ENCODE results near the gene LMOD1.

Gene LMOD1

GRCh38 chr1:201946224-201946908, at the start of gene LMOD1:
LMOD1 (minus strand) TSS chr1:201946548; CDS start chr1:201946340, 208 bp downstream.
- TF ChIP-seq, protein P1, sequence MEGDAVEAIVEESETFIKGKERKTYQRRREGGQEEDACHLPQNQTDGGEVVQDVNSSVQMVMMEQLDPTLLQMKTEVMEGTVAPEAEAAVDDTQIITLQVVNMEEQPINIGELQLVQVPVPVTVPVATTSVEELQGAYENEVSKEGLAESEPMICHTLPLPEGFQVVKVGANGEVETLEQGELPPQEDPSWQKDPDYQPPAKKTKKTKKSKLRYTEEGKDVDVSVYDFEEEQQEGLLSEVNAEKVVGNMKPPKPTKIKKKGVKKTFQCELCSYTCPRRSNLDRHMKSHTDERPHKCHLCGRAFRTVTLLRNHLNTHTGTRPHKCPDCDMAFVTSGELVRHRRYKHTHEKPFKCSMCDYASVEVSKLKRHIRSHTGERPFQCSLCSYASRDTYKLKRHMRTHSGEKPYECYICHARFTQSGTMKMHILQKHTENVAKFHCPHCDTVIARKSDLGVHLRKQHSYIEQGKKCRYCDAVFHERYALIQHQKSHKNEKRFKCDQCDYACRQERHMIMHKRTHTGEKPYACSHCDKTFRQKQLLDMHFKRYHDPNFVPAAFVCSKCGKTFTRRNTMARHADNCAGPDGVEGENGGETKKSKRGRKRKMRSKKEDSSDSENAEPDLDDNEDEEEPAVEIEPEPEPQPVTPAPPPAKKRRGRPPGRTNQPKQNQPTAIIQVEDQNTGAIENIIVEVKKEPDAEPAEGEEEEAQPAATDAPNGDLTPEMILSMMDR (IDR thresholded peaks at IDR 0.05) = 0 out of 2 replicates have a peak, but pooled peaks have one; percentile 1
- no peak for TF ChIP-seq ZFX (IDR thresholded peaks at IDR 0.05; ENCODE audit: borderline replicate concordance)
- no peak within 1 kb of the TSS for H3K27ac ChIP-seq

- no peak overlapping the region for H3K27ac ChIP-seq
- TF ChIP-seq, protein P1 (IDR thresholded peaks at IDR 0.05) = no peak
- TF ChIP-seq ZFX (IDR thresholded peaks at IDR 0.05; ENCODE audit: borderline replicate concordance) = no peak
These were observed 44.1 kb upstream of the LMOD1 start for GRCh38 chr1:201990427-201990826.

DNA sequence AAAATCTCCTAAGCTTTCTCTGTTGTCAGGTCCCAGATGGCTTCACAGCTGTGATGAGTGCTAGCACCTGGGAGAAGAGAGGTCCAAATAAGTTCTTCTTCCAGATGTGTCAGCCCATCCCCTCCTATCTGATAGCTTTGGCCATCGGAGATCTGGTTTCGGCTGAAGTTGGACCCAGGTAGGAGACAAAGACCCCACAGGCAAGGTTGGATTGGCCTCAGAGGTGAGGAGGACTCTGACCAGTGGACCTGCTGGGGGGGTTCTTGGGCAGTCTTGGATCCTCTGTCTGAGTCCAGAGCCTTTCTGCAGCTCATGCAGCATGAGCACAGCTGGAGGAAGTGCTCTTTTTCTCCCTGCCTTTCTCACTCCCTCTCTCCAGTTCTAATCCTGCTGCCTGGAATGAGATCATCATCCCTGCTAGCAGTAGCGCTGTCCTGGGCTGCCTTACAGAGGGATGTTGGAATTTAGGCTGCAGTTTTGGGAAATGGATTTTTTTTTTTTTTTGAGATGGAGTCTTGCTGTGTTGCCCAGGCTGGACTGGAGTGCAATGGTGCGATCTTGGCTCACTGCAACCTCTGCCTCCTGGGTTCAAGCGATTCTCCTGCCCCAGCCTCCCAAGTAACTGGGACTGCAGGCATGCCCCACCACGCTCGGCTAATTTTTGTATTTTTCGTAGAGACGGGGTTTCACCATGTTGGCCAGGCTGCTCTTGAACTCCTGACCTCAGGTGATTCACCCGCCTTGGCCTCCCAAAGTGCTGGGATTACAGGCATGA, 43.2 kb upstream of the LMOD1 start:
- no peak for TF ChIP-seq ZFX (IDR thresholded peaks at IDR 0.05; ENCODE audit: borderline replicate concordance)
- TF ChIP-seq, protein P1 (IDR thresholded peaks at IDR 0.05) = no peak
- no peak overlapping the region for H3K27ac ChIP-seq

DNA sequence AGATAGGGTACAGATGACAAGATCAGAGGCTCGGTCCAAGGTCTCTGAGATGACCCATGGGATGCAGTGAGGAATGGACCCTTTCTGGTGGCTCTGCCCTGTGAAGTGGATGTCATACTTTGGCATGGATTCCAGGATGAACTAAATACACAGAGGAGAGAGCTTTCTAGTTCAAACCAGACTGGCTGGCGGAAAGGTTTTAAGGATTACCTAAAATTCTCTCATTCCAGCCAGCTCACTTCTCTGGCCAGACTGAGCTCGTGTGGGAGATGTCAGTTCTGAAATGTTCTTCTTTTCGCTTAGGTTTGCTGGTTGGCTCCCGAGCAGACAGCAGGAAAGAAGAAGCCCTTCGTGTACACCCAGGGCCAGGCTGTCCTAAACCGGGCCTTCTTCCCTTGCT, 42.3 kb upstream of the LMOD1 start:
- TF ChIP-seq, protein P1 (IDR thresholded peaks at IDR 0.05) = no peak
- TF ChIP-seq ZFX (IDR thresholded peaks at IDR 0.05; ENCODE audit: borderline replicate concordance) = no peak
- no peak overlapping the region for H3K27ac ChIP-seq

DNA sequence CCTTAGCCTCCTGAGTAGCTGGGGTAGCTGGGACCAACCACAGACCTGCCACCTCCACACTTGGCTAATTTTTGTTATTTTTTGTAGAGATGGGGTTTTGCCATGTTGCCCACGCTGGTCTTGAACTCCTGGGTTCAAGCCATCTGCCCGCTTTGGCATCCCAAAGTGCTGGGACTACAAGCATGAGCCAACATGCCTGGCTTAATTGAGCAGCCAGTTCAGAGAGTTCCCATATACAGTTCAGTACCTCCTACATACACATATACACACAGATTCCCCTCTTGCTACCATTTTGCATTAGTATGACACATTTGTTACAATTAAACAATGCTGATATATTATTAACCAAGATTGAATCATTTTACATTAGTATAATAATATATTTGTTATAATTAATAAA, 39.0 kb upstream of the LMOD1 start:
- TF ChIP-seq ZFX (IDR thresholded peaks at IDR 0.05; ENCODE audit: borderline replicate concordance) = no peak
- TF ChIP-seq, protein P1 (IDR thresholded peaks at IDR 0.05) = no peak
- H3K27ac ChIP-seq = no peak overlapping the region

GRCh38 chr1:201984446-201984845, 38.1 kb upstream of the LMOD1 start:
- TF ChIP-seq, protein P1 (IDR thresholded peaks at IDR 0.05) = no peak
- no peak for TF ChIP-seq ZFX (IDR thresholded peaks at IDR 0.05; ENCODE audit: borderline replicate concordance)

DNA sequence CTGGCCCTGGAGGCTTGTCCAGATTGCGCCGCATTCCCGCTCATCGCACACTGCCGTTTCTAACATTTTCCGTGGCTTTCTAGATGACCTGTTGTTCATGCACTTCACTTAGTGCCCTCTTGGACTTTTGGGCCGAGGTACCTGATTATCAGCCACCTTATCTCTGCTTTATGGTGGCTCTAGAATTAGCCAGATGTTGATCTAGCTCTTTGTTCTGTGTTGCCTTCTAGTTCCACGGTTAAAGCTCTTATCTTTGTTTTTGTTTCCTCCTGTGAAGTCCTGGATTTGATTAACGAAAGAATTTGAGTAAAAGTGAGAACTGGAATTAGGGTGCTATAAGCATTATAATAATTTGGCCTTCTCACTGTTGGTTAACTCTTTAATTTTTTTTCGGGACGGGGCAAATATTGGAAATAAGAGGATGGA, 37.0 kb upstream of the LMOD1 start:
- H3K27ac ChIP-seq = peak overlapping the region; percentile 88
- no peak for TF ChIP-seq ZFX (IDR thresholded peaks at IDR 0.05; ENCODE audit: borderline replicate concordance)
- TF ChIP-seq, protein P1 (IDR thresholded peaks at IDR 0.05) = 0 out of 2 replicates have a peak, but pooled peaks have one; percentile 1

More at GRCh38 chr1:201984446-201984845, 38.1 kb upstream of the LMOD1 start:
- H3K27ac ChIP-seq = no peak overlapping the region
